Ectodermal cell (in vitro differentiated cells): ENCODE results near the gene ARRB1.

Experiments
- H3K27ac ChIP-seq: 2 replicates; pipeline ENCODE4 v1.7.0; 2013; ENCODE audit warnings: mild to moderate bottlenecking, low read depth, low read length; ENCODE audit not compliant: insufficient read depth, poor library complexity, severe bottlenecking
- H3K27me3 ChIP-seq: 2 replicates; pipeline ENCODE4 v1.7.0; 2013; ENCODE audit warnings: mild to moderate bottlenecking, low read length; ENCODE audit not compliant: insufficient read depth, control insufficient read depth, poor library complexity, severe bottlenecking
- H3K36me3 ChIP-seq: one replicate; pipeline ENCODE4 v1.7.0; 2013; ENCODE audit warnings: low read length; ENCODE audit not compliant: control insufficient read depth, insufficient read depth
- H3K4me1 ChIP-seq: one replicate; pipeline ENCODE4 v1.7.0; 2013; ENCODE audit warnings: low read length; ENCODE audit not compliant: control insufficient read depth, insufficient read depth
- H3K4me3 ChIP-seq: 2 replicates; pipeline ENCODE4 v1.7.0; 2013; ENCODE audit warnings: low read depth, low read length, control low read depth; ENCODE audit not compliant: insufficient read depth
- H3K9me3 ChIP-seq: 2 replicates; pipeline ENCODE4 v1.7.0; 2013; ENCODE audit warnings: mild to moderate bottlenecking, low read length, moderate library complexity; ENCODE audit not compliant: control insufficient read depth
- WGBS, 2 experiments: methylation state at CpG; one replicate each; pipeline ENCODE4 v1.1.7; 2013; ENCODE audit warnings: missing lambda C conversion rate in 2 of 2; 5-methylcytosine and 5-hydroxymethylcytosine counted together

Gene ARRB1

GRCh38 chr11:75242722-75243600 lies 108.5 kb downstream of the ARRB1 start:
- Histone ChIP-seq H3K4me3 (no peak overlapping the region), H3K27ac (no peak overlapping the region), H3K4me1 (peaks cover 12% of the 10 kb centered on the region), H3K9me3 (no peaks in the 10 kb centered on the region), H3K36me3 (no peaks in the 10 kb centered on the region), H3K27me3 (peaks cover 66% of the 10 kb centered on the region)
- WGBS, 2 experiments = 85 to 88% methylated on average over 16 of the region's 16 CpGs

GRCh38 chr11:75241906-75242644 lies 109.4 kb downstream of the ARRB1 start:
- Histone ChIP-seq H3K36me3 (no peaks in the 10 kb centered on the region), H3K27me3 (peaks cover 66% of the 10 kb centered on the region), H3K27ac (no peak overlapping the region), H3K4me1 (peaks cover 12% of the 10 kb centered on the region), H3K9me3 (no peaks in the 10 kb centered on the region), H3K4me3 (peak overlapping the region; percentile 39)
- 7 to 9% methylated on average over 72 of the region's 72 CpGs for WGBS, 2 experiments

DNA sequence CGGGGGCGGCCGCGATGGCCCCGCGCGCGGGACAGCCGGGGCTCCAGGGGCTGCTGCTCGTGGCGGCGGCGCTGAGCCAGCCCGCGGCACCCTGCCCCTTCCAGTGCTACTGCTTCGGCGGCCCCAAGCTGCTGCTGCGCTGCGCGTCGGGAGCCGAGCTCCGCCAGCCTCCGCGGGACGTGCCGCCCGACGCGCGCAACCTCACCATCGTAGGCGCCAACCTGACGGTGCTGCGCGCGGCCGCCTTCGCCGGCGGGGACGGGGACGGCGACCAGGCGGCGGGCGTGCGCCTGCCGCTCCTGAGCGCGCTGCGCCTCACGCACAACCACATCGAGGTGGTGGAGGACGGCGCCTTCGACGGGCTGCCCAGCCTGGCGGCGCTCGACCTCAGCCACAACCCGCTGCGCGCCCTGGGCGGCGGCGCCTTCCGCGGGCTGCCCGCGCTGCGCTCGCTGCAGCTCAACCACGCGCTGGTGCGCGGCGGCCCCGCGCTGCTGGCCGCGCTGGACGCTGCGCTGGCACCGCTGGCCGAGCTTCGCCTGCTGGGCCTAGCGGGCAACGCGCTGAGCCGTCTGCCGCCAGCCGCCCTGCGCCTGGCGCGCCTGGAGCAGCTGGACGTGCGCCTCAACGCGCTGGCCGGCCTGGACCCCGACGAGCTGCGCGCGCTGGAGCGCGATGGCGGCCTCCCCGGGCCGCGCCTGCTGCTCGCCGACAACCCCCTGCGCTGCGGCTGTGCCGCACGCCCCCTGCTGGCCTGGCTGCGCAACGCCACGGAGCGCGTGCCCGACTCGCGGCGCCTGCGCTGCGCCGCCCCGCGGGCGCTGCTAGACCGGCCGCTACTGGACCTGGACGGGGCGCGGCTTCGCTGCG lies 110.2 kb downstream of the ARRB1 start:
- Histone ChIP-seq H3K27me3 (peaks cover 66% of the 10 kb centered on the region), H3K36me3 (no peaks in the 10 kb centered on the region), H3K4me1 (peaks cover 15% of the 10 kb centered on the region), H3K4me3 (peak overlapping the region; percentile 39), H3K27ac (no peak overlapping the region), H3K9me3 (no peaks in the 10 kb centered on the region)
- WGBS, 2 experiments = 1% methylated on average over 140 of the region's 140 CpGs

GRCh38 chr11:75240311-75241035 lies 111.0 kb downstream of the ARRB1 start, which contains the start of gene TPBGL:
Gene TPBGL, plus strand, starts transcription at chr11:75240774. Its CDS starts 276 bp downstream, at chr11:75241050.
- Histone ChIP-seq H3K9me3 (no peaks in the 10 kb centered on the region), H3K27me3 (peaks cover 66% of the 10 kb centered on the region), H3K36me3 (no peaks in the 10 kb centered on the region), H3K4me1 (peaks cover 21% of the 10 kb centered on the region), H3K27ac (no peak within 1 kb of the TSS), H3K4me3 (peak within 1 kb of the TSS; percentile 39)
- WGBS, 2 experiments = 1 to 3% methylated on average over 58 of the region's 58 CpGs

- no peaks in the 10 kb centered on the region for H3K9me3 ChIP-seq
- peaks cover 21% of the 10 kb centered on the region for H3K4me1 ChIP-seq
- H3K27ac ChIP-seq = no peak overlapping the region
- no peak overlapping the region for H3K4me3 ChIP-seq
- 44 to 47% methylated on average over 10 of the region's 10 CpGs for WGBS, 2 experiments
- H3K27me3 ChIP-seq = peaks cover 59% of the 10 kb centered on the region
- no peaks in the 10 kb centered on the region for H3K36me3 ChIP-seq
These were observed 111.8 kb downstream of the ARRB1 start for GRCh38 chr11:75239531-75240290.

DNA sequence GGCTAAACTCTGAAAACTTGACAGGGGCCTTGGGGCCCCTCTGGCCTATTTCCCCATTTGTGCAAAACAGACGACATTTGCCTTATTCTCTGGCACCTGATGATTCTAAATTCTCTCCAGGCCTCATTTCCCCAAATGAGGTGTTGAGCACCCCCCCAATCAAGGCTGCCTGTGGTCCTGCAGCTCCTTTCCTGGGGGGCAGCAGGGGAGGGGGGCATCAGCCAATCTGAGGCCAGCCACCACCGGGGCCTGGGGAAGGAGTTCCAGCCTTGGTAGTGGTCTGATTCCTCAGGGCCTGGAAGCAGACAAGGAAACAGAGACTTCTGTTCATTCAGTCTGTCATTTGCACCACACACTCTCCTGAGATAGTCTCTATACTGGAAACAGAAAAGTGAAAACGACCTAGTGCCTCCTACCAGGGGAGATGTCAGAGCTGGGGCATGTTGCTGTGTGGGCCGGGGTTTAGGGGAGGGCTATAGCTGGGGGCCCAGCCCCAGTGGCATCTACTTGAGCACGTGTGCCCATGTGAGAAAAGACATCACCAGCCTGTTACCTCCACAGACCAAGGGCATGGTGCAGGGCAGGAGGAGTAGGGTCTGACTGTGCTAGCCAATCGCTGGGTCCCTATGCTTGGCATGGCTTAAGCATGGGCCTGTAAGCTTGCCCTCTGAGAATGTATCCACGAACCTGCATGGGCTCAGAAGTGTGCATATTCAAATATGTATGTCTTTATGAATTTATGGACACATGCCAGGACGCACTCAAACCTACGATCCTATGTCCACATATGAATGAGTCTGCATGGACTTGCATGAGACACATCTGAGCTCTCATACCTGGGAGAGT lies 112.6 kb downstream of the ARRB1 start:
- Histone ChIP-seq H3K27me3 (peaks cover 50% of the 10 kb centered on the region), H3K9me3 (no peaks in the 10 kb centered on the region), H3K4me3 (no peak overlapping the region), H3K4me1 (peaks cover 21% of the 10 kb centered on the region), H3K27ac (no peak overlapping the region), H3K36me3 (no peaks in the 10 kb centered on the region)
- WGBS, 2 experiments = 90 to 92% methylated on average over 9 of the region's 9 CpGs

- Histone ChIP-seq H3K9me3 (no peaks in the 10 kb centered on the region), H3K36me3 (no peaks in the 10 kb centered on the region), H3K27ac (no peak overlapping the region), H3K4me3 (no peak overlapping the region), H3K27me3 (peaks cover 32% of the 10 kb centered on the region), H3K4me1 (peaks cover 21% of the 10 kb centered on the region)
- 90 to 92% methylated on average over 8 of the region's 8 CpGs for WGBS, 2 experiments
These were observed 114.4 kb downstream of the ARRB1 start for GRCh38 chr11:75237050-75237449.

GRCh38 chr11:75236062-75236461 lies 115.4 kb downstream of the ARRB1 start:
- WGBS, 2 experiments = 32 to 34% methylated on average over 8 of the region's 8 CpGs
- H3K4me3 ChIP-seq = no peak overlapping the region
- H3K4me1 ChIP-seq = peaks cover 21% of the 10 kb centered on the region
- peaks cover 23% of the 10 kb centered on the region for H3K27me3 ChIP-seq
- no peak overlapping the region for H3K27ac ChIP-seq
- no peaks in the 10 kb centered on the region for H3K9me3 ChIP-seq
- H3K36me3 ChIP-seq = no peaks in the 10 kb centered on the region
